Mucosa of descending colon (tissue), 3 donors: ENCODE results near the gene BCKDHB. TPM values are rescaled to one million over a fixed set of nuclear protein-coding genes. Genes with fewer than 3 reads are reported as not detected.

Experiments used
- ATAC-seq: fragments of 200-7000 bp; cut with Tn5 transposase; one replicate; pipeline ENCODE4 v1.9.1; 2020; ENCODE audit warnings: mild to moderate bottlenecking, moderate library complexity
- DNase-seq, 3 donors: peaks; one replicate each; pipeline ENCODE4 v3.0.0-alpha.2; 2020
- H3K36me3 ChIP-seq: fragments of 200-600 bp; one replicate; pipeline ENCODE4 v1.8.0; 2021; ENCODE audit warnings: low read depth, mild to moderate bottlenecking
- H3K4me1 ChIP-seq: fragments of 200-600 bp; one replicate; pipeline ENCODE4 v1.8.0; 2021; ENCODE audit warnings: low read depth, mild to moderate bottlenecking
- H3K4me3 ChIP-seq: fragments of 200-600 bp; one replicate; pipeline ENCODE4 v1.8.0; 2021; ENCODE audit warnings: mild to moderate bottlenecking
- H3K9me3 ChIP-seq: fragments of 200-600 bp; one replicate; pipeline ENCODE4 v1.8.0; 2021; ENCODE audit warnings: mild to moderate bottlenecking
- CTCF ChIP-seq: fragments of 200-600 bp; IDR thresholded peaks from one replicate; pipeline ENCODE4 v1.8.0; 2022; ENCODE audit warnings: antibody characterized with exemption, mild to moderate bottlenecking
- intact Hi-C, 2 donors: fragments of 100-400 bp; cut with DNase I in 1 of 2; cut with micrococcal nuclease in 1 of 2; formaldehyde crosslinking; loops; one replicate each; pipeline versions ENCODE4 v1.11.0 to v1.11.1; 2022; cut with DNase I, micrococcal nuclease
- total RNA-seq, 3 donors: library from RNA; stranded (reverse); fragmentation: NEBNext Ultra II Directional in 2 of 3; extraction: Animal tissue kit (Norgen Biotek cat#: 25700) in 2 of 3; gene quantifications; one replicate each; pipeline versions ENCODE4 v1.2.1 to v1.2.4, GENCODE V29; 2021 to 2023
- donor health status: DM: no; HTN: no; CAD: no; lungs with moderate emphysema.
- donor health status: DM: no; HTN: no; CAD: no.
- donor health status: DM: no; HTN: yes; CAD: no.

The BCKDHB gene
- total RNA-seq, 3 donors from 2014 or later = 25.8 to 49.7 (median 45.1) TPM

GRCh38 chr6:80163754-80164187 is 57.3 kb downstream of the BCKDHB start:
- intact Hi-C loops = no loop called here

DNA sequence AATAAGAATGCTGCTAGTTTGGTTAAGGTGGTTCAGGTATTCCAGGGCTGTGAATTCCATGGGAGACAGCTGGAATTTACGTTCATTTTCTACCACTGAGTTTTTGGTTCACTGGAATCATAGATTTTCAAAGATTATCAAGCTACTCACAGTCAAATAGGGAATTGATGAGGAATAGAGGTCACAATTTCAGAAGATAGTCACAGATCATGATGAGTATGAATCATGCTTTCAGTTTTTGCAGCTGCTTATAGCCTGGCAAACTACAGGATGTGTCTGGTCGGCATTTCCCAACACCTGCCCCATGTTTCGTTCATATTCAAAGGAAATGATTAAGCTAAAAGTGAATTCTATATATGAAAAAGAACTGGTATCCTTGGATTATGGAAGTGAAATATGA is 58.7 kb downstream of the BCKDHB start:
- Histone ChIP-seq H3K9me3 (no peaks in the 10 kb centered on the region), H3K4me1 (peaks cover 5% of the 10 kb centered on the region), H3K4me3 (no peak overlapping the region), H3K36me3 (no peaks in the 10 kb centered on the region)
- no peak for DNase-seq
- intact Hi-C loops = no loop called here
- TF ChIP-seq CTCF = no peak
- ATAC-seq = no peak

More at GRCh38 chr6:80163754-80164187, 57.3 kb downstream of the BCKDHB start:
- H3K4me3 ChIP-seq = no peak overlapping the region
- TF ChIP-seq CTCF = no peak
- ATAC-seq (peak; percentile 78), DNase-seq (no peak)
- H3K4me1 ChIP-seq = peaks cover 5% of the 10 kb centered on the region
- H3K36me3 ChIP-seq = no peaks in the 10 kb centered on the region
- H3K9me3 ChIP-seq = no peaks in the 10 kb centered on the region

GRCh38 chr6:80165819-80166218 is 59.3 kb downstream of the BCKDHB start:
- H3K36me3 ChIP-seq = no peaks in the 10 kb centered on the region
- DNase-seq (no peak), ATAC-seq (no peak)
- TF ChIP-seq CTCF = no peak
- H3K4me3 ChIP-seq = no peak overlapping the region
- intact Hi-C loops = no loop called here
- peaks cover 5% of the 10 kb centered on the region for H3K4me1 ChIP-seq
- H3K9me3 ChIP-seq = no peaks in the 10 kb centered on the region

- DNase-seq = no peak
- Histone ChIP-seq H3K4me1 (no peaks in the 10 kb centered on the region), H3K9me3 (no peaks in the 10 kb centered on the region), H3K36me3 (no peaks in the 10 kb centered on the region), H3K4me3 (no peak overlapping the region)
- no peak for ATAC-seq
- intact Hi-C loops = no loop called here
- no peak for TF ChIP-seq CTCF
Observed at GRCh38 chr6:80170433-80170832, 64.0 kb downstream of the BCKDHB start.

DNA sequence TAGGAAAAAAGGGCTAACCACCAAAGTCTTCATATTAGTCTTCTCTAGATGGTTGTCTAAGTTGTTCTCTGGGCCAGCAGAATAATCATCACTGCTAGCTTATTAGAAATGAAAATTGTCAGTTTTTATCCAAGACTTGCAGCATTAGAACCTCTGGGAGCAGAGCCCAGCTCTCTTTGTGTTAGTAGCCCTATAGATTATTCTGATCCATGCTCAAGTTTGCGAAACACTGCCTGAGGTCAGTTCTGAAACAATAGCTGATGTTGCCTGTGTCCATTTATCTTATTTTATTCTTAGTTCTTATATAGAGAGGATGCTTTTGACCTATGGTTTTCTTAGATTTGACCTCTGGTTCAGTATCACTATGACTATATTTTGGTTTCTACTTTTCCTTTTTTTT is 66.9 kb downstream of the BCKDHB start:
- H3K4me1 ChIP-seq = no peaks in the 10 kb centered on the region
- DNase-seq (no peak), ATAC-seq (no peak)
- no peaks in the 10 kb centered on the region for H3K36me3 ChIP-seq
- intact Hi-C loops = no loop called here
- TF ChIP-seq CTCF = no peak
- no peaks in the 10 kb centered on the region for H3K9me3 ChIP-seq
- H3K4me3 ChIP-seq = no peak overlapping the region
